DLD1 (cell line): ENCODE results near the gene DHRS12.

Source experiments
- in situ Hi-C: cut with HindIII; loops from 2 replicates; pipeline ENCODE4 v1.10.0; 2017; ENCODE audit warnings: low sequenced_read_pairs

Gene DHRS12

GRCh38 chr13:51811920-51812451 is 8.0 kb upstream of the DHRS12 start:
- in situ Hi-C loops: no loop called here

GRCh38 chr13:51811046-51811445 is 7.1 kb upstream of the DHRS12 start:
- in situ Hi-C loops: no loop called here

- in situ Hi-C loops: no loop called here
Measured at GRCh38 chr13:51808811-51809210, 4.8 kb upstream of the DHRS12 start.

GRCh38 chr13:51807041-51807440 is 3.1 kb upstream of the DHRS12 start:
- in situ Hi-C loops: no loop called here

- in situ Hi-C loops: no loop called here
Measured at GRCh38 chr13:51806566-51806965, 2.6 kb upstream of the DHRS12 start.

- in situ Hi-C loops: no loop called here
Measured at GRCh38 chr13:51805925-51806324, 2.0 kb upstream of the DHRS12 start.

GRCh38 chr13:51805313-51805712 is 1.4 kb upstream of the DHRS12 start:
- in situ Hi-C loops: no loop called here

- in situ Hi-C loops: no loop called here
Measured at GRCh38 chr13:51804295-51805172, 571 bp upstream of the DHRS12 start.

GRCh38 chr13:51802631-51803418 is 1.1 kb downstream of the DHRS12 start:
- in situ Hi-C loops: no loop called here

- in situ Hi-C loops: no loop called here
Measured at GRCh38 chr13:51801631-51802099, 2.3 kb downstream of the DHRS12 start.

- in situ Hi-C loops: no loop called here
Measured at GRCh38 chr13:51800486-51800885, 3.5 kb downstream of the DHRS12 start.

GRCh38 chr13:51799261-51799660 is 4.7 kb downstream of the DHRS12 start:
- in situ Hi-C loops: no loop called here

GRCh38 chr13:51797664-51798488 is 6.1 kb downstream of the DHRS12 start:
- in situ Hi-C loops: no loop called here

GRCh38 chr13:51796546-51796945 is 7.4 kb downstream of the DHRS12 start:
- in situ Hi-C loops: no loop called here

GRCh38 chr13:51795419-51795818 is 8.5 kb downstream of the DHRS12 start:
- in situ Hi-C loops: no loop called here

GRCh38 chr13:51794964-51795363 is 9.0 kb downstream of the DHRS12 start:
- in situ Hi-C loops: no loop called here

GRCh38 chr13:51793570-51794271 is 10.2 kb downstream of the DHRS12 start:
- in situ Hi-C loops: no loop called here

GRCh38 chr13:51786425-51787265 is 17.3 kb downstream of the DHRS12 start:
- in situ Hi-C loops: no loop called here

- in situ Hi-C loops: no loop called here
Measured at GRCh38 chr13:51785712-51786424, 18.1 kb downstream of the DHRS12 start.
